Measurements from ENCODE around the gene RNF5.
"Not testable (repeated sequence)": the region's sequence is repeated elsewhere in the genome, so short reads cannot be mapped to it uniquely, and the experiment has no call there.

The RNF5 gene

GRCh38 chr6:32176476-32177182 is 1.6 kb upstream of the RNF5 start:
- no peak for DNase-seq

GRCh38 chr6:32177183-32177787 is 920 bp upstream of the RNF5 start:
- DNase-seq, result peak; percentile 64 to 86

- peak in 1 of 2 experiments; percentile 36 for DNase-seq
These were observed 589 bp downstream of the RNF5 start for GRCh38 chr6:32178547-32179440.

GRCh38 chr6:32179766-32180405 is 1.7 kb downstream of the RNF5 start:
- DNase-seq, result no peak

- DNase-seq, result no peak
These were observed 3.0 kb downstream of the RNF5 start for GRCh38 chr6:32181148-32181702.

- no peak for DNase-seq
These were observed 3.8 kb downstream of the RNF5 start for GRCh38 chr6:32181915-32182529.

- DNase-seq, result no peak
These were observed 4.4 kb downstream of the RNF5 start for GRCh38 chr6:32182555-32182981.

GRCh38 chr6:32183030-32183429 is 4.8 kb downstream of the RNF5 start:
- DNase-seq, result no peak

GRCh38 chr6:32183483-32184083 is 5.4 kb downstream of the RNF5 start:
- DNase-seq, result no peak

- no peak for DNase-seq
These were observed 6.0 kb downstream of the RNF5 start, which contains the start of gene AGER for GRCh38 chr6:32184084-32184640. Gene AGER (minus strand): TSS chr6:32184253. CDS start chr6:32184222, 31 bp downstream.

- DNase-seq, result peak; percentile 56 to 75
These were observed 7.5 kb downstream of the RNF5 start for GRCh38 chr6:32185681-32186131.

GRCh38 chr6:32186151-32186840 is 8.1 kb downstream of the RNF5 start:
- DNase-seq, result not testable (repeated sequence)

- DNase-seq, result no peak
These were observed 9.0 kb downstream of the RNF5 start for GRCh38 chr6:32187009-32187709.

GRCh38 chr6:32187725-32188380 is 9.6 kb downstream of the RNF5 start:
- DNase-seq, result not testable (repeated sequence)

- no peak for DNase-seq
These were observed 10.3 kb downstream of the RNF5 start for GRCh38 chr6:32188381-32189068.

- DNase-seq, result no peak
These were observed 11.0 kb downstream of the RNF5 start for GRCh38 chr6:32189069-32189741.

GRCh38 chr6:32189742-32190053 is 11.5 kb downstream of the RNF5 start:
- DNase-seq, result no peak

Measured in SW 1271 (cell line).